ENCODE measurements around the gene MZT2B.
"Not testable (repeated sequence)": the region's sequence is repeated elsewhere in the genome, so short reads cannot be mapped to it uniquely, and the experiment has no call there.

The MZT2B gene

DNA sequence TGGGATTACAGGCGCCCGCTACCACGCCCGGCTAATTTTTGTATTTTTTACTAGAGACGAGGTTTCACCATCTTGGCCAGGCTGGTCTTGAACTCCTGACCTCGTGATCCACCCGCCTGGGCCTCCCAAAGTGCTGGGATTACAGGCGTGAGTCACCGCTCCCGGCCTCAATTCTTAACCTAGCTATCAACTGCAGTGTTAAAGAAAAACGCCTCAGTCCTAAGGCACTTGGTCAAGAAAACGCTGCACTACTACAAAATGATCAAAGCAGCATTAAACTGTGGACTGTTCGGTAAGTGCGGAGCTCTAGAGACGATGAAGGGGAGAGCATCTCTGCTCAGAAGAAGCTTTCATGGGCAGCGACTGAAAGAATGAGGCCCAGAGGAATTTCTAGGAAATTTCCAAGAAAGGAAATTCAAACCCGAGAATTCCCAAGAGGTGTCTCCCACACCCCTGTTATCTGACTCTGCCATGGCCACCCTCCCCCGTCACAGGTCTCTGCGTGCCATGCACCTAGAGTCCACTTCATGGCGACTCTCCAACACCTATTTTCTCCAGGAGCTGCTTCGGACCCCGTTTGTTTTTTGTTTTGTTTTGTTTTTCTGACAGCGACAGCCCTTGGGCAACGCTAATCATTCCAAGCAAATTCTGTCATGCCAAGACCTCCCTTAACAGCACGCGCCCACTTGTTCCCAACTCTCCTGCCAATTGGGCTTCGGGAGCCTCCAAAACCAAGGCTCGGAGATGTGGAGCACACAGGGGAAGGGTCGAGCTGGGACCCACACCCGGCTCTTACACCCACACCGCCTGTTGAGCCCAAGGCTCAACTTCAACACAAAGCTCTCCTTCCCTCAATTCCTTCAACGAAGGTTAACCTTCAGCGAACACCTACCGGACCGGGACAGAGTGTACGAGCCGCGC, 1.4 kb upstream of the MZT2B start:
- DNase-seq: not testable (repeated sequence)

DNA sequence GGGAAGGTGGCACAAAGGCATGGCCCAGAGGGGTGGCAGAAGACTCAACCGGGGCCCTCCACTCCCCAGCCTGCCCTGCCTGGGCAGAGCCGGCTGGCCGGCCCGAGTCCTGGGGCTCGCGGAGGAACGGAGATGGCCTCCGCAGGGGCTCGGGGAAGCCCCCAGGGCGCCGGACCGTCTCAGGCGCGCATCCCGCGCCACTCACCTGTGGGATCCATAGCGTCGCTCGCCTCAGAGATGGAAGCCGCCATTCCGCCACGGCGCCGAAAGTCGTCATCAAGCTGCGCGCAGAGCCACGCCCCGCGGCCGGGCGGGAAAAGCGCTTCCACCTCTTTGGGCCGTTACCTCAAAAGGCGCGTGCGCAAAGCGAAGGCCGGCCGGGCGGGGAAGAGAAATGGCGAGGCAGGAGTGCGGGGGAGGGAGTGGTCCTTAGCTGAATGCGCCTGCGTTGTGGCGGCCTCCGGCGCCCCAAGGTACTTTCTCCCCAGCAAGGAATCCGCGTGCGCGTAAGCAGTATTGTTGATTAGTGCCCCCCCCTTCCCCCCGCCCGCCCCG, 660 bp upstream of the MZT2B start, which contains the start of gene SMPD4:
Gene SMPD4, minus strand, starts transcription at position 278 of the 555 bp plus-strand sequence. CDS start 5,010 bp downstream, outside the sequence.
- peak; percentile 93 to 97 for DNase-seq

DNA sequence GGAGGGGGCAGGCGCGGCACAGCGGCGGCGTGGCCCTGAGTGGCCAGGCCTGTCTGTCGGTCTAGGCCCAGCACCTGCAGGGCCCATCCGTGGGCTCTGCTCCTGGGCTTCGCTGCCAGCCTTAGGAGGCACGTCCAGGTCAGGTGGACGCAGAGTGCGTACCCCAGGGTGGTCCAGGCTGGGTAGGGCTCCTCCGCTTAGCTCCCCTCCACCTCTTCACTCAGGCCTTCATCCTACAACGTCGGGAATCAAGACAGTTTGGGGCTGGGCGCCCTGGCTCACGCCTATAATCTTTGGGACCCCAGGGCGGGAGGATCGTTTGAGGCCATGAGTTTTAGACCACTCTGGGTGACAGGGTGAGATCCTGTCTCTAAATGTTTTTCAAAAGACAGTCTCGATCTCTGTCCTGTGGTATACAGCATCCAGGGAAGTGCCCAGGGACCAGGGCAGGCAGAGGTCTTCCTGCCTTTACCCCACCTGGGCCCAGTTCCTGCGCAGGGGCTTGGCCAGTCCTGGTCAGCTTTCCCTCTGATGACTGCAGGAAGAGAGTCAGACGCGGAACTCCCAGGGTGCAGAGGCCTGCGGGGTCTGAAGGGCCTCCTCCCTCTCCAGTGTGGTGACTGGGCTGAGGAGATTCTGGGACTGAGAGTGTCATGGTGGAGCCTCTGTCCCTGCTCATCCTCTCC, 907 bp downstream of the MZT2B start:
- DNase-seq: not testable (repeated sequence)

DNA sequence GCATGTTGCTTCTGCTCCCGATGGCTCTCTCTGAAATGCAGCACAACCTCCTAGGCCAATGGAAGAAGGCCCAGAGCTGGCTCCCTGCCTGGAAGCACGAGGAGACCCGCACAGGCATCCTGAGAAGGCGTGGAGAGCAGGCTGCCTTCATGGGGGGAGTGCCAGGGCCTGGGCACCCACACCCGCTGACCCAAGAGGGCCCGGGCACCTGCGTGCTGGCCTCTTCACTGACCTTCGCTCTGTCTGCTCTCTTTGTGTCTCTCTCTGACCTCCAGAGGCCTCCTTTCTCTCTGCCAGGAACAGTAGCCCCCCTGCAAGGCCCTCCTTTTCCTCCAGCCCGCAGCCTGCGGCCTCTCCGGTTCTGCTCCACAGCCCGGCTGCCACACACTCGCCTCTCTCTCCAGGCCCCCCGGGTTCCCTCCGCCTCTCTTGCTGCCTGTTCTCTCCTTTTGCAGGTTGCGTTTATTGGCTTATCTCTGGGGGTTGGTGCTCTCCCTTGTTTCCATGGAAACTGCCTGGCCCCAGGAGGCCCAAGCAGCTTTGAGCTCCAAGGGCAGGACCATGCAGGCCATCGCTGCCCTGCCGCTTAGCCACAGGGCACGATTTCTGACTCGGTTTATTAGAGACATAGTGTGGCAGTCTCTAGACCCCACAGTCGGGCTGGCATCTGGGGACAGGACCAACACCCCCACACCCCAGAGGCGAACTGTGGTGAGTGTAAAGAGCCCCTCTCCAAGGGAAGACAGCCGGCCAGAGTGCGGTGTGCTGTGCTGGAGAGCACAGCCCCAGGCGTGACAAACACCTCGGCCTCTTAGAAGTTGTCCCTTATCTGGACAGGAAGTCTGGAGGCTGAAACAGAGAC, 1.7 kb downstream of the MZT2B start:
- no peak for DNase-seq

DNA sequence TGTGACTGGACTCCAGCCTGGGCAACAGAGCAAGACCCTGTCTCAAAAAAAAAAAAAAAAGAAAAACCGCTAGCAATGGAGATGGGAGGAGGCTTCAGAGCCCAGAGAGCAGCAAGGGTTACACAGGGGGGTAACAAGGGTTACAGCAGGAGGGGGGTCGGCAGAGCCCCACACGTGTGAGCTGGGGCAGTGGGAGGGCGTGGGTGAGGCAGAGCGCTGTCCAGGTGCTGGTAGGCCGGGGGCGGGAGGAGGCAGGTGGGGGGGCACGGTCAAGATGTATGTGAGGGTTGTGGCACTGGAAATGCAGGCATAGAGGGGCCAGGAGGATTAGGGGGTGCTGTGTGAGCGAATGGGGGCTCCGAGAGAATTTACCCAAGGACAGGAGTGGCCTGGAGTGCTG, 3.4 kb downstream of the MZT2B start:
- DNase-seq: no peak

DNA sequence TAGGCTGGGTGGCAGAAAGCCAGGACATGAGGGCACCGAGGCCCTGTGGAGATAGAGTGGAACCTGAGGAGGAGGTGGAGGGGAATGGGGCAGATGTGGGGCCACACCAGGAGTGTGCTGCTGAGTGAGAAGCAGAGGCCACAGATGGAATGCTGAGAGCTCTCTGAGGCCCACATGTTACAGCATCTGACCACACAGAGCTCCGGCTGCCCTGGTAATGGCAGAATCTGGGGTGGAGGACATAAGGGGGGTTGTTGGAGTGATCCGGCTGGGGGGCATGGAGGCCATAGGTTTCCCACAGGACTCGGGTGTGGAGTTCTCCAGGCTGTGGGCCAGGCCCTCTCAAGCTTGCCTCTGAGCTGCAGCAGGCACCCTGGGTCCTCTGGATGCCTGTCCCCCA, 3.8 kb downstream of the MZT2B start:
- no peak for DNase-seq

DNA sequence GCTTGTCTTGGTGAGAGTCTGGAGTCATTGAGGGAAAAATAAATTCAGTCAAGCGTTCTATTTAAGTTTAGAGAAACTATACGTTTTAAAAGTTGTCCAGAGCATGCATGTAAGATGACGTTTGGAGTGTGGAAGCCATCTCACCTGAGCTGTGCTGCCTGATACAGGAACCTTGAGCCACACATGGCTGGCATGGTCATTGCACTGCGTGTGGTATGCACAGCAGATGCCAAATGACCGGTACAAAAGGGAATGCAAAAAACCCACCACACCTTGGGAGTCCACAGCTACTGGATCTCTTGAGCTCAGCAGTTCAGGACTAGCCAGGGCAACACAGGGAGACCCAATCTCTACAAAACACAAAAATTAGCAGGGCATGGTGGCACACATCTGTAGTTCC, 4.3 kb downstream of the MZT2B start:
- DNase-seq: no peak

DNA sequence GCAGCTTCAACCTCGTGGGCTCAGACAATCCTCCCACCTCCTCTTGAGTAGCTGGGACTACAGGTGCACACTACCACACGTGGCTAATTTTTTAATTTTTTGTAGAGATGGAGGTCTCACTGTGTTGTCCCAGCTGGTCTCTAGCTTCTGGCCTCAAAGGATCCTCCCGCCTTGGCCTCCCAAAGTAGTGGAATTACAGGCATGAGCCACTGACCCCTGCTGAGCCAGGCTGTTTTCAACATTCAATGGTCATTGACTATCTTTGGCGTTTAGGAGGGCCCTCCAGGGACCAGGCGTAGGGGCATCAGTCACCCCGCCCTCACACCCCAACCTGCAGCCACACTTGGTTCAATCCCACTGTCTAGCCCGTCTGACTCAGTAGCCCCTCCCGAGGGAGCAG, 5.2 kb downstream of the MZT2B start:
- DNase-seq: no peak

DNA sequence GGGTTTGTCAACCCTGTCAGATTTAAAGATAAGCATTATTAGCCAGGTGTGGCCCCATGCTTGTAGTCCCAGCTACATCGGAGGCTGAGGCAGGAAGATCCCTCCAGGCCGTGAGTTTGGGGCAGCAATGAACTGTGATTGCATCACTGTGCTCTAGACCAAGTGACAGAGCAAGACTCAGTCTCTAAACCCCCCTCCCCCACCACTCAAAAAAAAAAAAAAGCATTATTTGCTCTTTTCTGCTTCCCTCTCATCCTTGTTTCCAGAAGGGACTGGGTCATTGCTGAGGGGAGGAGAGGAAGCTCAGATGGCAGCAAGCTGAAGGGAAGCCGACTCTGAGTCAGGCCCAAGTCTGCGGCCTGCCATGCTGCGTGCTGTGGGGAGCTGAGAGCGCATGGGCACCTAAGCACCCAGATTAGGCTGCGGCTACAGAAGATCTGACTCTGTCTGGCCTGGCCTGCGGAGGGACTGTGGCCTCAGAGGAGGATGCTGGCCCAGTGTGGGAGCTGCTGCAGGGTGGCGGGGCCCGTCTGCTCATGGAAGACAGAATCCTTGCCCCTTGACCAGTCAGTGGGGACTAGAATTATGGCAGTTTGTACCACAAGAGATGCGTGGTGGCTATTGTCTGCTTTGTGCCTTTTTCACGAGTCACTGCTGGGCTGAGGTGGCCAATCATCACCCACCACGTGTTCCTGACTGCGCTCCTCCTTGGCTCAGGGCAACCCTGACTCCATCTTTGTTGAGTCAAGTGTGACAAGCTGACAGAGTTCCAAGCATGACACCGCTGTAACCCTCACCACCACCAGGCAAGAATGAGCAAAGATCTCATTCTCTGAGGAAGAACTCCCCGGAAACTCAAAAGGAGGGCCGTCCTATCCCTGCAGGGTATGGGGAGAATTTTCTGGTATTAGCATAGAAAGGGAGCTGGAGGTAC, 6.1 kb downstream of the MZT2B start:
- not testable (repeated sequence) for DNase-seq

DNA sequence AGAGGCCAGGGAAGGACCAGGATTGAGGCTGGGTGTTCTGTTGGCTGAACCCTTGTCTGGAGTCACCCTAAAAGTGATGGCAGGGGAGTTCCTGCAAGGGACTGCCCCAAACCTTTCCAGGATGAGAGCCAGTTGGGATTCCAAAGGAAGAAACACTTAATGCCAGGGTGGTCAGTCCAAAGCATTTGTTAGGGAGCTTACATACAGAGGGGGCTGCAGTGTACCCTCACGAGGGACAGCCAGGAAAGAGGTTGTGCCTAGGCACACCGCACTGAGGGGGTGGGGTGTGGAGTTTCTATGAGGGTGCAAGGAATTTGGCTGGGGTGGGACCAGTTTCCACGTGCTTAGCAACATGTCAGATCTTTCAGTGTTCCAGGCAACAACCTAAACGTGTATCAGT, 6.9 kb downstream of the MZT2B start:
- DNase-seq: not testable (repeated sequence)

DNA sequence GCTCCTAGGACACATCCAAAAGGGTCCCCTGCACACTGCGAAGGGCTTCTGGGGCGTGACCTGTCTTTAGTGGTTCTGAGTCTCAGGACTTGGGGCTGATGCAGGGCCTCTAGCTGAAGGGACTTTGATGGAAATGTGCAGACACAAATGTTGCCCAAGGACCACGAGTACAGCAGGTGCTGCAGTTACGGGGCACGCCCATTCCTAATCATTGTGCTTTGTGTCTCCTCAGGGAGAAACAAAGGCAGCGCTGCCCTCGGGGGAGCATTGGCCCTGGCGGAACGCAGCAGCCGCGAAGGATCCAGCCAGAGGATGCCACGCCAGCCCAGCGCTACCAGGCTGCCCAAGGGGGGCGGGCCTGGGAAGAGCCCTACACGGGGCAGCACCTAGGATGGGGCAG, 8.2 kb downstream of the MZT2B start:
- no peak for DNase-seq

DNA sequence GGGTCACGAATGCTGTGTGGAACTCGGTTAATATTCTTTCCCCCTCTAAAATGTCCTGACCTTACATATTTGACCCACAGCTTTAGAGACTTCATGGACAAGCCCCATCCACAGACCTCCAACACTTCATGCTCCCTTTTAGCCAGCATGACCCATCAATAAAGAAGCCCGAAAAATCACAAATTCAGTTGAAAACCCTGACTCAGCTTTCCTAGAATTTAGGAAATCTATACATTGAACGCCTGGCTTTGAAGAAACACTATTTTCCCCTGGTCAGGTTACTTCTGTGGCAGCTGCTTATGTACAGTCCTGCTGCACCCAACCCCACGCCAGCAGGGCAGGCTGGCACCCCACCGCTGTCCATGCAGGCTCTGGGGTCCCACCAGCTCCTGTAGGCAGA, 9.3 kb downstream of the MZT2B start:
- DNase-seq: not testable (repeated sequence)

DNA sequence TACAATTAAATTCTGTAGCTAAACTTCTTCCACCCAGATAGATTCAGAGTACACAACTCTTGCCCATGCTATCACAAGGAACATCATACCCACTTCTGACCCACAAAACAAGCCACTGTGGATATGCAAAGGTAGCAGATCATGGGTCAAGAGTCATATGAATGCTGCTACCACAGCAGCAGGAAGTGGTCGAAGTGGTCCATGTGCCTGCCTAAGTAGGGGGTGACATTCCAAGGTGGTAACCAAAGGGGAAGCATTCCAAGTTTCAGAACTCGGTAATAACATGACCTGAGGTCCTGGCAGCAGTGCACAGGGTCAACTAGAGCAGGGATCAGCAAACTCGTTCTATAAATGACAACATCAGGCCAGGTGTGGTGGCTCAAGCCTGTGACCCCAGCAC, 10.4 kb downstream of the MZT2B start:
- DNase-seq: not testable (repeated sequence)

DNA sequence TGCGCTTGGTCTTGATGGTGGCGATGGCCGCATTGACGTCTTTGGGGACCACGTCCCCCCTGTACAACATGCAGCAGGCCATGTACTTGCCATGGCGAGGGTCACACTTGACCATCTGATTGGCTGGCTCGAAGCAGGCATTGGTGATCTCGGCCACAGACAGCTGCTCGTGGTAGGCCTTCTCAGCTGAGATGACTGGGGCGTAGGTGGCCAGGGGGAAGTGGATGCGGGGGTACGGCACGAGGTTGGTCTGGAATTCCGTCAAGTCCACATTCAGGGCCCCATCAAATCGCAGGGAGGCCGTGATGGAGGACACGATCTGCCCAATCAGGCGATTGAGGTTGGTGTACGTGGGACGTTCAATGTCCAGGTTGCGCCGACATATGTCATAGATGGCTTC, 11.8 kb downstream of the MZT2B start:
- DNase-seq: not testable (repeated sequence)

DNA sequence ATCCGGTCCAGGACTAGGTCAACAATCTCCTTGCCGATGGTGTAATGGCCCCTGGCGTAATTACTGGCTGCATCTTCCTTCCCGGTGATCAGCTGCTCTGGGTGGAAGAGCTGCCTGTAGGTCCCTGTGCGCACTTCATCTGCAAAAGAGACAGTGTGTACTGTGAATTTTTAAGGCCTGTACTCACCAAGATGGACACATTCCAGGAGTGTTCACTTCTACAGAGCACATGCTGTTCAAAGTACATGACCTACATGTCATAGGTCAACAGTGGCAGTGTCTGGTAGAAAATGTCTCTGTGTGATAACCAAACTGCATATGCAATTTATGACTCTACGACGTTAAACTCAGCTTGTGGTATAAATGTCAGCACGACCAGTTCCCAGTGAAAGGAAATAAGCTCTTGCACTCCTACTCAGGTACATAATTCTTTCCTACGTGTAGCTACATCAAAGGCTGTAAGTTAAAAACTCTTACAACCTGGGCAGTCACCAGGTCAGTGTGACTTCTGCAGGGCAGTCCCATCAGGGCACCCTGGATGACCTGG, 13.1 kb downstream of the MZT2B start:
- not testable (repeated sequence) for DNase-seq

DNA sequence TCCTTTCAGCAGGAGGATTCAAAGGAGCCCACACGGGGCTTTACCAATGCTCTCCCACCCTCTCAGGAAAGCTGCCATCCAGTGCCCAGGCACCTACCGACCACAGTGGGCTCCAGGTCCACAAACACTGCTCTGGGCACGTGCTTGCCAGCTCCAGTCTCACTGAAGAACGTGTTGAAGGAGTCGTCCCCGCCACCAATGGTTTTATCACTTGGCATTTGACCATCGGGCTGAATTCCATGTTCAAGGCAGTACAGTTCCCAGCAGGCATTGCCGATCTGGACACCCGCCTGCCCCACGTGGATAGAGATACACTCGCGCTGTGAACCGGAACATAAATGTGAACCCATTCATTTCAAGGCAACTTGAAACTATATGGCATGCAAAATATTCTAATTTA, 14.0 kb downstream of the MZT2B start:
- DNase-seq: not testable (repeated sequence)

DNA sequence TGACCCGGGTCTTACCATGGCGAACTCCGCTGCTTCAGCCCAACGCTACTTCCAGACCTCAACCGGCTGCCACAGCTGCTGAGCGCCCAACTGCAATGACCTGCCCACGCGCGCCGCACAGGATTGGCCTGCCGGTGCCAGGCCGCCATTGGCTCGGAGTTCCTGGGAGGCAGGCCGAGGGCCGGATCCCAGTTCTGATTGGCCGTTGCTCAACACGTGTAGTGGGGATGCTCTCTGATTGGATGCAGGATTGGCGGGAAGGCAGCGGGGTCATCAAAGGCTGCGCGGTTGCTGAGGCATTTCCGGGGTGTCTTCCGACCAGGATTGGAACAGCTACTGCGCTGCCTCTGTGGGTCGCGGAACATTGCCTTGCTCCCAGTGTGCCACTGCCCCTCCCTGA, 16.3 kb downstream of the MZT2B start, which contains the start of gene TUBA3E:
Gene TUBA3E, minus strand, starts transcription at position 97 of the 400 bp plus-strand sequence. Its CDS starts 79 bp downstream, at position 18.
- DNase-seq: no peak

DNA sequence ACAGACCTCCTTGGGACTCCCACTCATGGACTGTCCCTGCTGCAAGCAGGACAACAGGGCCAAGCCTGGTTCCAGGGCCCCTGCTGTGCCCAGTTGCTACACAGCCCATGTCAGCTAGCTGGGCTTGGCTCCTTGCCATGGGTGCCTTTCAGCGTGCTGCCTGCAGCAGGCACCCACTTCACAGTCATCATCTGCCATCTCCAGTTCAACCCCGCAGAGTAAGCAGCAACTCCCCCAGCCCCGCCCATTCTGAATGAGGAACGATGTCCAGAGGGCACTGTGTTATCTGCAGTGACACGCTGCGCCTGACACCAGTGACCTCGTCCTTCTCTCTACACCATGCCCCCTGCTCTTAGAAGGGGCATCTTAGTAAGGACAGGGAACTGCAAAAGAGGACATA, 20.5 kb downstream of the MZT2B start:
- not testable (repeated sequence) for DNase-seq

DNA sequence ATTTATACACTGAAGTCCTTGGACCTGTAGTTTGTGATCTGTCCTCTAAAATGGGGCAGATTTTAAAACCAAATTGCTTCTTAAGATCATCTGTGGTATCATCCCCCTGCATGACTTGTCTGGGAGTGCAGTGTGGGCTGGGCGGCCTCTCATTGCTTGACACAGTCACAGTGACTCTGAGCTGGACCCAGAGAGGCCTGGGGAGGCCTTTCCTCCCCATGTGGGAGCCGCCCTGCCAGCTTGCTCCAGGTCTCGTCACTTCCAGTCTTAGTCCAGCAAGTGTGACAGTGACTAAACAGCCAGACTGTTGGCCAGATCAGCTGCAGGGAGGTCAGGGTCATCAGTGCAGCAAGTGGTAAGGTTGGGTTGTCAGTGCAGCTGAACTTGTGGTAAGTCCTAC, 21.1 kb downstream of the MZT2B start:
- not testable (repeated sequence) for DNase-seq

DNA sequence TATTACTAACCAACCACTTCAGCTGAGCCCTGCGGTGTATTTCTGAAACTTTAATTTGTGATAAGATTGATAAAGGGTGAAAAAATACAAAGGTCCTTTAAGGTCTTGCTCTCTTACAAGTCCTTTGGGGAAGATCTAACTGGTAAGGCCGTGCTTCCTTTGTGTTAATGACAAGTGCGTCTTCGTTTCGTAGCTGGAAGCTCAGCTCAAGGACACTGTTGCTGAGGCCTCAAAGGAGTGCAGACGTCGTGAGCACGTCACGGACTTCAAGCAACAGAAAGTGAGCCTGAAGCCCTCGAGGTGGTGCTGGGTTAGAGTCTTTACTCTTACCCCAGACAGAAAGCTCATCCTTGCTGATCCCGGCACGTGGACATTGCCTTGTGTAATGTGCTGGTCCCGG, 25.0 kb downstream of the MZT2B start:
- not testable (repeated sequence) for DNase-seq

DNA sequence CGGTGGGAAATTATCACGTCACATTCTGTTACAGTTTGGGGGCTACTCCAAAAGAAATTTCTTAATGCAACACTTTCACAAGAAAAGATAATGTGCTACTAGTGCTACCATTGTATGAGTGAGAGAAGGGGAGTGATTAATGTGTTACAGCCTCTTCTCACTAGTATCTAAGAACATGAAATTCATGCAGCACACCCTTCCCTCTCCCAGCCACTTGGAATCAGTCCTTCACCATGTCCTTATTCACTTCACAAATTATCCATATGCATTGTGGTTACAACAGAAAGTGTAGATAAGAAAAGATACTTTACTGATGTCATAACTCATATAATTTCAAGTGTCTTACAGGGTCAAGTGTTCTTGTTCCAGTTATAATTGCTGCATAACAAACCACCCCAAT, 37.1 kb downstream of the MZT2B start:
- DNase-seq: not testable (repeated sequence)

All from NCI-H1930 (cell line).